Neuronal stem cell (in vitro differentiated cells): ENCODE measurements around the gene TAPT1.
"Not testable (repeated sequence)": the region's sequence is repeated elsewhere in the genome, so short reads cannot be mapped to it uniquely, and the experiment has no call there.

Source experiments
- DNase-seq: peaks from one replicate; pipeline ENCODE4 v3.0.0-alpha.2; 2013; ENCODE audit warnings: low spot score
- H2AFZ ChIP-seq: one replicate; pipeline ENCODE4 v1.6.1; 2013; ENCODE audit warnings: mild to moderate bottlenecking, low read length, inconsistent platforms
- H2AK5ac ChIP-seq: 2 replicates; pipeline ENCODE4 v1.6.1; 2013; ENCODE audit warnings: low read depth, mild to moderate bottlenecking, inconsistent platforms, low read length, moderate library complexity, mixed read lengths
- H2BK120ac ChIP-seq: 2 replicates; pipeline ENCODE4 v1.6.1; 2013; ENCODE audit warnings: low read depth, mild to moderate bottlenecking, inconsistent platforms, low read length, moderate library complexity, mixed read lengths
- H2BK12ac ChIP-seq: one replicate; pipeline ENCODE4 v1.6.1; 2013; ENCODE audit warnings: low read length, inconsistent platforms
- H2BK15ac ChIP-seq: 2 replicates; pipeline ENCODE4 v1.6.1; 2013; ENCODE audit warnings: mild to moderate bottlenecking, low read length, inconsistent platforms, mixed read lengths
- H2BK5ac ChIP-seq: one replicate; pipeline ENCODE4 v1.6.1; 2013; ENCODE audit warnings: inconsistent platforms, mild to moderate bottlenecking, low read length, moderate library complexity
- H3K14ac ChIP-seq: one replicate; pipeline ENCODE4 v1.6.1; 2013; ENCODE audit warnings: low read length, inconsistent platforms
- H3K18ac ChIP-seq: 2 replicates; pipeline ENCODE4 v1.6.1; 2013; ENCODE audit warnings: low read length, inconsistent platforms
- H3K23ac ChIP-seq: 2 replicates; pipeline ENCODE4 v1.6.1; 2013; ENCODE audit warnings: low read depth, mild to moderate bottlenecking, mixed read lengths, low read length, inconsistent platforms; ENCODE audit not compliant: poor library complexity
- H3K27ac ChIP-seq: replicated peaks from 3 replicates; pipeline ENCODE4 v1.5.1; 2013; ENCODE audit warnings: low read length, inconsistent platforms
- H3K27me3 ChIP-seq, 3 experiments: 2 replicates each; pipeline ENCODE4 v1.6.1; 2013; ENCODE audit warnings: low read length in 3 of 3, mild to moderate bottlenecking in 2 of 3, inconsistent platforms in 1 of 3, low read depth in 1 of 3, mixed read lengths in 1 of 3, moderate library complexity in 1 of 3; ENCODE audit not compliant: control insufficient read depth in 3 of 3, insufficient read depth in 3 of 3
- H3K36me3 ChIP-seq, 2 donors: replicated peaks in 1 of 2; 2 replicates each; pipeline ENCODE4 v1.6.1; 2013; ENCODE audit warnings: low read length in 2 of 2; ENCODE audit not compliant: control insufficient read depth in 2 of 2, insufficient read depth in 2 of 2
- H3K4ac ChIP-seq: 2 replicates; pipeline ENCODE4 v1.6.1; 2013; ENCODE audit warnings: inconsistent platforms, mild to moderate bottlenecking, low read length, moderate library complexity
- H3K4me1 ChIP-seq, 2 donors: 1 replicate in 1 of 2; 2 replicates in 1 of 2; pipeline ENCODE4 v1.6.1; 2013; ENCODE audit warnings: low read length in 2 of 2, low read depth in 1 of 2; ENCODE audit not compliant: control insufficient read depth in 2 of 2, insufficient read depth in 1 of 2
- H3K4me2 ChIP-seq: one replicate; pipeline ENCODE4 v1.6.1; 2013; ENCODE audit warnings: mild to moderate bottlenecking, low read length, inconsistent platforms; ENCODE audit not compliant: insufficient read depth, poor library complexity, severe bottlenecking
- H3K4me3 ChIP-seq, 2 donors: 2 replicates each; pipeline ENCODE4 v1.5.1; 2013; ENCODE audit warnings: low read length in 2 of 2, mild to moderate bottlenecking in 2 of 2, inconsistent platforms in 1 of 2, moderate library complexity in 1 of 2
- H3K79me1 ChIP-seq: one replicate; pipeline ENCODE4 v1.6.1; 2013; ENCODE audit warnings: low read depth, mild to moderate bottlenecking, inconsistent platforms, low read length, moderate library complexity
- H3K9ac ChIP-seq: one replicate; pipeline ENCODE4 v1.6.1; 2013; ENCODE audit warnings: mild to moderate bottlenecking, low read depth, low read length, inconsistent platforms; ENCODE audit not compliant: poor library complexity
- H3K9me3 ChIP-seq, 2 donors: replicated peaks in 1 of 2; 2 replicates each; pipeline versions ENCODE3 to v1.6.1; 2013; ENCODE audit warnings: low read length in 2 of 2, mild to moderate bottlenecking in 2 of 2, inconsistent platforms in 1 of 2, low read depth in 1 of 2, mixed read lengths in 1 of 2, moderate library complexity in 1 of 2; ENCODE audit not compliant: control insufficient read depth in 2 of 2, insufficient read depth in 1 of 2
- H4K8ac ChIP-seq: one replicate; pipeline ENCODE4 v1.6.1; 2013; ENCODE audit warnings: low read depth, mild to moderate bottlenecking, inconsistent platforms, low read length, moderate library complexity
- H4K91ac ChIP-seq: one replicate; pipeline ENCODE4 v1.6.1; 2013; ENCODE audit warnings: low read length, low read depth, mild to moderate bottlenecking, inconsistent platforms; ENCODE audit not compliant: poor library complexity
- WGBS, 2 donors: extraction: QIAGEN DNeasy Blood & Tissue Kit; methylation state at CpG; one replicate each; pipeline ENCODE4 v1.1.7; 2013; ENCODE audit warnings: missing lambda C conversion rate in 2 of 2, mixed read lengths in 1 of 2; ENCODE audit not compliant: insufficient read length in 2 of 2, insufficient replicate concordance in 1 of 2; ENCODE audit errors: extremely low coverage in 2 of 2; 5-methylcytosine and 5-hydroxymethylcytosine counted together

Gene TAPT1

DNA sequence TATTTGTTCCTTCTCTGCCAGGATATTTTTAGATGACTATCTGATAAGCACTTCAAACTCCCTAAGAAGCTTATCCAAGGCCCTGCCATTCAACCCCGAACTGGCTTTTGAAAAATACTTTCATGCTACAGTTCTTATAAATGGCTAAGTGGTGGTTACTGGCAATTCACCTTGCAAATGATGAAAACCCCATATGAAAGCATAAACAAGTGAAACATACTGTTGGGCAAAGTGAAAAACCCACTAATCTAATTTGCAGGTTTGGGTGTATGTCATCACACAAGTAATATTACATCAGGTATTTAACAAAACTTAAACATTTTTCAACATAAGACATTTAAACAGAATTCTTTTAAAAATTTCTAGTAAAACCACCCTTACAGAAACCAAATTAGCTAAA, 31.1 kb downstream of the TAPT1 start:
- WGBS, 2 donors: no CpG with 5 or more reads among the region's 1 CpG
- no peak overlapping the region for H3K14ac ChIP-seq
- no peaks in the 10 kb centered on the region for H3K27me3 ChIP-seq
- H3K36me3 ChIP-seq: peaks cover 4 to 16% of the 10 kb centered on the region in 2 donors
- H2BK120ac ChIP-seq: no peak overlapping the region
- H3K4me1 ChIP-seq: peaks cover 0 to 7% of the 10 kb centered on the region in 2 donors
- H3K27ac ChIP-seq: no peak overlapping the region
- H4K91ac ChIP-seq: no peak overlapping the region
- H3K9me3 ChIP-seq: peaks cover 0 to 2% of the 10 kb centered on the region in 2 donors
- H3K18ac ChIP-seq: no peak overlapping the region
- DNase-seq: no peak
- no peak overlapping the region for H3K4me2 ChIP-seq
- no peak overlapping the region for H2BK12ac ChIP-seq
- H3K23ac ChIP-seq: no peak overlapping the region
- H2AFZ ChIP-seq: no peak overlapping the region
- H3K4ac ChIP-seq: no peak overlapping the region
- H2AK5ac ChIP-seq: no peak overlapping the region
- no peak overlapping the region for H2BK15ac ChIP-seq
- no peak overlapping the region for H2BK5ac ChIP-seq
- H3K9ac ChIP-seq: no peak overlapping the region
- H4K8ac ChIP-seq: no peak overlapping the region
- H3K79me1 ChIP-seq: no peaks in the 10 kb centered on the region
- no peak overlapping the region for H3K4me3 ChIP-seq

DNA sequence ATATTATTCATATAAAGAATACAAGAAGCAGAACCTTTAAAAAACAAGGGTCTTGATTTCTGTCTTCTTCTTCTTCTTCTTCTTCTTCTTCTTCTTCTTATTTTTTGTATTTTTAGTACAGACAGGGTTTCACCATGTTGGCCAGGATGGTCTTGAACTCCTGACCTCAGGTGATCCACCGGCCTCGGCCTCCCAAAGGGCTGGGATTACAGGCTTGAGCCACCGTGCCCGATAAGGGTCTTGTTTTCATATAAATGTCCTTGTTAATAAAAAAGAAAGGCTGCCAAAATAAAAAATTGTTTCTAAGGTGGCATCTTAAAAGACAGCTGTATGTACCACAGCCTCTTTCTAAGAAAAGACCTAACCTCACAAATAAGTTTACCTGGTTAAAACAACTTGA, 31.5 kb downstream of the TAPT1 start:
- H3K4me2 ChIP-seq, H3K4ac ChIP-seq, H2BK120ac ChIP-seq, H3K79me1 ChIP-seq, H4K91ac ChIP-seq, DNase-seq, H3K27me3 ChIP-seq, H3K14ac ChIP-seq, H2BK15ac ChIP-seq, H3K4me3 ChIP-seq, H4K8ac ChIP-seq, H3K23ac ChIP-seq, H2BK12ac ChIP-seq, H3K18ac ChIP-seq, H2BK5ac ChIP-seq, H3K9ac ChIP-seq, H2AFZ ChIP-seq, H2AK5ac ChIP-seq, H3K9me3 ChIP-seq, H3K27ac ChIP-seq, H3K4me1 ChIP-seq: not testable (repeated sequence)
- H3K36me3 ChIP-seq: peaks cover 5 to 18% of the 10 kb centered on the region in 2 donors
- no CpG with 5 or more reads among the region's 4 CpGs for WGBS, 2 donors

DNA sequence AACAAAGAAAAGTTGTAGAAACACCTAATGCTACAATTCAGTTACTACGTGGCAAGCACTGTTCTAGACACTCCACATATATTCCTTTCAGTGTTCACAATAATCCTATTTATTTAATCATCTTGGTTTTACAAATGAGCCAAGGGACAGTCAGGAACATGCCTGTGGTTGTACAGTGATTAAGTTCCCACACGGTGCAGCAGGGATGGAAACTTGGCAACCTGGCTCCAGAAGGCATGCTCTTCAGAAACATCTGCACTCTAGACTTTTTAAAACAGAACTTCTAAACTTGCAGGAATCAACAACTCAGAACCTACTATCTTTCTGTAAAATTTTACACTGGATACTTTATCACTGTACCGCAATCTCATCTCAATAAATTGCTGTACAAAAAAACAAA, 32.1 kb downstream of the TAPT1 start:
- Histone ChIP-seq H3K27ac (no peak overlapping the region), H3K4me1 (peaks cover 0 to 7% of the 10 kb centered on the region in 2 donors), H2BK120ac (no peak overlapping the region), H4K91ac (no peak overlapping the region), H3K79me1 (no peaks in the 10 kb centered on the region), H2AK5ac (no peak overlapping the region), H3K4ac (no peak overlapping the region), H3K18ac (no peak overlapping the region), H3K4me2 (no peak overlapping the region), H2BK12ac (no peak overlapping the region), H3K9ac (no peak overlapping the region), H3K23ac (no peak overlapping the region), H3K27me3 (no peaks in the 10 kb centered on the region), H3K9me3 (peaks cover 0 to 2% of the 10 kb centered on the region in 2 donors), H3K14ac (no peak overlapping the region), H3K36me3 (peaks cover 6 to 24% of the 10 kb centered on the region in 2 donors), H4K8ac (no peak overlapping the region), H3K4me3 (no peak overlapping the region), H2BK5ac (no peak overlapping the region), H2BK15ac (no peak overlapping the region), H2AFZ (no peak overlapping the region)
- DNase-seq: no peak
- WGBS, 2 donors: no CpG with 5 or more reads among the region's 3 CpGs

DNA sequence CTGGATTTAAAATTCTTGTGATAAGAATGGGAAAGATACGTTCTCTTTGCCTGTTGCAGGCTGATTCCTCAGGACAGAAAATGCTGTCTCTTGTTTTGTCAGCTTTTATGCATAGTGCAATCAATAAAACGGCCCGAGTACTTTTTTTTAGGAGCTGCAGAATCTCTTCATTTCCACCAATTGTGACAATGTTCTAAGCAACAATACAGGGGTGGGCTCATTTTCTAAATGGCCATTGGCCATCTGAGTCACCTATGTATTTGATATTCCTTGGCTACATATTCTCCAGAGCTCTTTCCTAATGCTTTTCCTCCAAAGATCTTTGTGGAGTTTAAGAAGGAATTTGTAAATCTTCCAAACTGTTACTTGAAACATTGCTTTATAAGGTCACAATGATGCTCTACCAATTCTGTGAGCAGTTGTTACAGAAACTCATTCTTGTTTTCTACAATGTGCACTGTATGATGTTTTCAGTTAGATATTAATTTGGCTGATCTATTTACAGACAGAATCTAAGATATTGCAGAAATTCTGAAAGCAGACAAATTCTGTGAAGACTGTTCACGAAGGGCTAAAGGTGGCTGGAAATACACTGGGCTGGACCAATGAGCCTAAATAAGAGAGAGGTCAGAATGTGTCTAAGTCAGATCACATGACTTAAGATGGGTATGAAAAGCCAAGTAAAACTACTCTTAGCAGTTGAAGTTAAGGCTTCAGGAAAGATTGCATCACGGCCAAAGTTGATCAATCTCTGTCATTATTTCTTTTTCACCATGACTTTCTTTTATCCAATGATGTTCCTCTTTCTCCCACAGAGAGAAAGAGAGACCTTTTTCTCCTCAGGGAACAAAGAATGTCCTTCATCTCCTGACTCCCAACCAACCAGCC, 33.4 kb downstream of the TAPT1 start:
- Histone ChIP-seq H3K4me1 (peaks cover 0 to 7% of the 10 kb centered on the region in 2 donors), H3K27ac (no peak overlapping the region), H2BK120ac (no peak overlapping the region), H3K9ac (no peak overlapping the region), H3K9me3 (peaks cover 0 to 2% of the 10 kb centered on the region in 2 donors), H4K8ac (no peak overlapping the region), H3K14ac (no peak overlapping the region), H3K4ac (no peak overlapping the region), H3K27me3 (no peaks in the 10 kb centered on the region), H3K4me3 (no peak overlapping the region), H3K18ac (no peak overlapping the region), H2BK15ac (no peak overlapping the region), H2BK12ac (no peak overlapping the region), H2AK5ac (no peak overlapping the region), H3K36me3 (peaks cover 6 to 34% of the 10 kb centered on the region in 2 donors), H4K91ac (no peak overlapping the region), H3K23ac (no peak overlapping the region), H3K4me2 (no peak overlapping the region), H2BK5ac (no peak overlapping the region), H3K79me1 (no peaks in the 10 kb centered on the region), H2AFZ (no peak overlapping the region)
- WGBS, 2 donors: no CpG with 5 or more reads among the region's 5 CpGs
- DNase-seq: no peak
